Activated CD8-positive, alpha-beta T cell treated with anti-CD3 and anti-CD28 coated beads for 36 hours (primary cell): ENCODE results near the gene KLHDC2. TPM values are rescaled to one million over a fixed set of nuclear protein-coding genes. Genes with fewer than 3 reads are reported as not detected.

Experiments
- ATAC-seq: fragments of 200-7000 bp; cut with Tn5 transposase; one replicate; pipeline ENCODE4 v1.10.0; 2021; ENCODE audit warnings: mild to moderate bottlenecking, moderate library complexity
- CTCF ChIA-PET: fragments of 350-600 bp; sonication (Branson Sonifier 250); formaldehyde crosslinking; loops from one replicate; lab custom pipeline; 2021; ENCODE audit warnings: antibody characterized with exemption; lab: Charles Lee
- POLR2A ChIA-PET: fragments of 350-600 bp; sonication (Branson Sonifier 250); formaldehyde crosslinking; loops from one replicate; lab custom pipeline; 2021; ENCODE audit warnings: antibody characterized with exemption; lab: Charles Lee
- DNase-seq: peaks from one replicate; pipeline ENCODE4 v3.0.0-alpha.2; 2020
- H3K27ac Mint-ChIP-seq: one replicate; pipeline ENCODE4 v1.8.0; 2021; ENCODE audit warnings: mild to moderate bottlenecking, mixed read lengths
- H3K27me3 Mint-ChIP-seq: one replicate; pipeline ENCODE4 v1.8.0; 2021; ENCODE audit warnings: mixed read lengths
- H3K36me3 Mint-ChIP-seq: one replicate; pipeline ENCODE4 v1.8.0; 2021; ENCODE audit warnings: low read depth, mixed read lengths
- H3K4me1 Mint-ChIP-seq: one replicate; pipeline ENCODE4 v1.8.0; 2021; ENCODE audit warnings: low read depth, mixed read lengths
- H3K4me3 Mint-ChIP-seq: one replicate; pipeline ENCODE4 v1.8.0; 2021; ENCODE audit warnings: mild to moderate bottlenecking, moderate library complexity, mixed read lengths
- H3K9me3 Mint-ChIP-seq: one replicate; pipeline ENCODE4 v1.8.0; 2021; ENCODE audit warnings: mixed read lengths
- CTCF ChIP-seq: fragments of 200-600 bp; IDR thresholded peaks from one replicate; pipeline ENCODE4 v1.8.0; 2022; ENCODE audit warnings: antibody characterized with exemption, mild to moderate bottlenecking
- intact Hi-C: fragments of 100-400 bp; cut with micrococcal nuclease; formaldehyde crosslinking; loops from one replicate; pipeline ENCODE4 v1.10.0; 2022
- total RNA-seq, 2 experiments: library from RNA; stranded (reverse); gene quantifications; one replicate each; pipeline ENCODE4 v1.2.3, GENCODE V29; 2021

KLHDC2 gene
- total RNA-seq, 2 experiments from 2014 or later = 21.1 to 23.4 TPM

GRCh38 chr14:49828640-49829039 lies 60.7 kb downstream of the KLHDC2 start:
- ChIA-PET POLR2A (interaction anchor here (1.2 kb wide), 1 partner anchor 194 kb away, joined by 4 read pairs; the partner anchor contains the start of gene DNAAF2), CTCF (interaction anchor here (0.7 to 6.1 kb wide), 8 partner anchors 11 to 208 kb away, joined by 3 to 31 read pairs (median 5); partner anchors contain the start of genes MGAT2, NEMF and RPL36AL)
- TF ChIP-seq CTCF = no peak
- H3K4me3 Mint-ChIP-seq = no peak overlapping the region
- H3K27me3 Mint-ChIP-seq = no peaks in the 10 kb centered on the region
- H3K27ac Mint-ChIP-seq = no peak overlapping the region
- DNase-seq (no peak), ATAC-seq (no peak)
- intact Hi-C loops = no loop called here
- H3K36me3 Mint-ChIP-seq = peaks cover 44% of the 10 kb centered on the region
- H3K9me3 Mint-ChIP-seq = no peaks in the 10 kb centered on the region
- peaks cover 2% of the 10 kb centered on the region for H3K4me1 Mint-ChIP-seq

Other genes with a start within 250 kb of the KLHDC2 start
- 1,000 to 10,000 TPM; 2,041 to 2,284 TPM for gene RPS29, start 181.8 kb upstream of the KLHDC2 start, total RNA-seq
- 10 to 100 TPM; 44.3 to 46.4 TPM for gene LRR1, start 169.2 kb upstream of the KLHDC2 start, total RNA-seq
- 100 to 1,000 TPM; 214 to 231 TPM for gene RPL36AL, start 147.5 kb upstream of the KLHDC2 start, total RNA-seq
- 10 to 100 TPM; 30.2 to 32.7 TPM for gene MGAT2, start 147.4 kb upstream of the KLHDC2 start, total RNA-seq
- gene DNAAF2, start 132.9 kb upstream of the KLHDC2 start, total RNA-seq = 10 to 100 TPM; 10.4 to 11.0 TPM
- 10 to 100 TPM; 36.3 to 36.5 TPM for gene POLE2, start 79.9 kb upstream of the KLHDC2 start, total RNA-seq
- gene KLHDC1, start 75.0 kb upstream of the KLHDC2 start, total RNA-seq = 1 to 10 TPM in 1 of 2 experiments, under 1 TPM in 1; 0.98 to 1.2 TPM
- 10 to 100 TPM; 62.3 to 63.8 TPM for gene NEMF, start 84.6 kb downstream of the KLHDC2 start, total RNA-seq
- gene ARF6, start 124.9 kb downstream of the KLHDC2 start, total RNA-seq = 100 to 1,000 TPM; 170 TPM